Neural cell (in vitro differentiated cells): ENCODE data around the gene TMEM89. TPM values are rescaled to one million over a fixed set of nuclear protein-coding genes. Genes with fewer than 3 reads are reported as not detected.

ENCODE experiments used
- H2AFZ ChIP-seq: fragments of 200-600, 300-800 bp; sonication (generic), shearing (Covaris generic); 2 replicates; pipeline ENCODE4 v1.6.0; 2014; ENCODE audit warnings: low read depth, mild to moderate bottlenecking, antibody characterized with exemption, low read length, moderate library complexity
- H3F3A ChIP-seq: fragments of 200-600 bp; shearing (Covaris generic); 2 replicates; pipeline ENCODE4 v1.6.1; 2016; ENCODE audit warnings: mild to moderate bottlenecking, moderate library complexity, mixed read lengths, antibody characterized with exemption, low read length; ENCODE audit not compliant: insufficient read depth, poor library complexity, severe bottlenecking
- H3K27ac ChIP-seq: fragments of 200-600, 300-800 bp; sonication (generic), shearing (Covaris generic); 2 replicates; pipeline ENCODE4 v1.5.1; 2014; ENCODE audit warnings: mild to moderate bottlenecking, low read length, moderate library complexity
- H3K27me3 ChIP-seq: fragments of 300-800, 200-600 bp; sonication (generic), shearing (Covaris generic); 2 replicates; pipeline ENCODE4 v1.6.0; 2014; ENCODE audit warnings: mild to moderate bottlenecking, low read depth, low read length, moderate library complexity; ENCODE audit not compliant: insufficient read depth
- H3K36me3 ChIP-seq: fragments of 300-800, 200-600 bp; sonication (generic), shearing (Covaris generic); 2 replicates; pipeline ENCODE4 v1.5.1; 2014; ENCODE audit warnings: mild to moderate bottlenecking, antibody characterized with exemption, low read length, moderate library complexity; ENCODE audit not compliant: insufficient read depth
- H3K4me2 ChIP-seq: fragments of 300-800, 200-600 bp; sonication (generic), shearing (Covaris generic); 2 replicates; pipeline ENCODE4 v1.6.0; 2014; ENCODE audit warnings: mild to moderate bottlenecking, low read length
- H3K4me3 ChIP-seq: fragments of 300-800, 200-600 bp; sonication (generic), shearing (Covaris generic); 2 replicates; pipeline ENCODE4 v1.5.1; 2014; ENCODE audit warnings: mild to moderate bottlenecking, low read length, moderate library complexity
- H3K79me2 ChIP-seq: fragments of 200-600 bp; shearing (Covaris generic); replicated peaks from 2 replicates; pipeline ENCODE4 v1.6.0; 2014; ENCODE audit warnings: mild to moderate bottlenecking, low read length, moderate library complexity; ENCODE audit not compliant: insufficient read depth
- H3K9ac ChIP-seq: fragments of 300-800, 200-600 bp; sonication (generic), shearing (Covaris generic); 2 replicates; pipeline ENCODE4 v1.6.1; 2016; ENCODE audit warnings: mild to moderate bottlenecking, low read length, mixed read lengths
- H3K9me2 ChIP-seq: fragments of 200-600 bp; shearing (Covaris generic); 2 replicates; pipeline ENCODE4 v1.6.1; 2016; ENCODE audit warnings: mild to moderate bottlenecking, low read length, mixed read lengths; ENCODE audit not compliant: insufficient read depth
- H3K9me3 ChIP-seq: fragments of 200-600, 300-800 bp; sonication (generic), shearing (Covaris generic); 2 replicates; pipeline ENCODE4 v1.6.1; 2016; ENCODE audit warnings: mild to moderate bottlenecking, mixed run types, low read length, moderate library complexity, mixed read lengths
- H4K20me1 ChIP-seq: fragments of 200-600 bp; shearing (Covaris generic); 2 replicates; pipeline ENCODE4 v1.6.1; 2016; ENCODE audit warnings: mild to moderate bottlenecking, mixed run types; ENCODE audit not compliant: insufficient read depth
- CTCF ChIP-seq: fragments of 450-650 bp; IDR thresholded peaks from 2 replicates; pipeline ENCODE4 v1.5.1; 2014; ENCODE audit warnings: antibody characterized with exemption, mild to moderate bottlenecking, moderate library complexity; ENCODE audit not compliant: poor library complexity, severe bottlenecking
- EP300 ChIP-seq: fragments of 450-650 bp; conservative IDR thresholded peaks from 2 replicates; pipeline ENCODE4 v1.6.1; 2014; ENCODE audit warnings: antibody characterized with exemption, mild to moderate bottlenecking, moderate library complexity; ENCODE audit not compliant: poor library complexity, severe bottlenecking
- EZH2 ChIP-seq: fragments of 200-600, 300-800 bp; shearing (Covaris generic), sonication (generic); IDR thresholded peaks from 2 replicates; pipeline ENCODE4 v1.6.1; 2014; ENCODE audit warnings: antibody characterized with exemption, low read length, borderline replicate concordance, mild to moderate bottlenecking; ENCODE audit not compliant: insufficient read depth, poor library complexity, severe bottlenecking
- MXI1 ChIP-seq: fragments of 450-650 bp; conservative IDR thresholded peaks from 2 replicates; pipeline ENCODE4 v1.6.1; 2014; ENCODE audit warnings: antibody characterized with exemption, mild to moderate bottlenecking; ENCODE audit not compliant: poor library complexity, severe bottlenecking
- POLR2AphosphoS5 ChIP-seq: IDR thresholded peaks from 2 replicates; pipeline ENCODE4 v1.6.1; 2012
- RAD21 ChIP-seq: fragments of 450-650 bp; conservative IDR thresholded peaks from 2 replicates; pipeline ENCODE4 v1.6.1; 2014; ENCODE audit warnings: antibody characterized with exemption, mild to moderate bottlenecking, moderate library complexity
- REST ChIP-seq: IDR thresholded peaks from 2 replicates; pipeline ENCODE4 v1.6.1; 2012; ENCODE audit warnings: borderline replicate concordance
- SMC3 ChIP-seq: fragments of 450-650 bp; conservative IDR thresholded peaks from 2 replicates; pipeline ENCODE4 v1.6.1; 2014; ENCODE audit warnings: antibody characterized with exemption, mild to moderate bottlenecking, moderate library complexity; ENCODE audit not compliant: poor library complexity
- TAF1 ChIP-seq: IDR thresholded peaks from 2 replicates; pipeline ENCODE4 v1.6.1; 2012; ENCODE audit warnings: low read depth
- polyA plus RNA-seq: library from polyadenylated mRNA; depleted of rRNA; stranded (reverse); fragments of >200 nt; gene quantifications from 2 replicates; pipeline ENCODE4 v1.2.3, GENCODE V29; 2014

The TMEM89 gene
- polyA plus RNA-seq, 1 donor from 2014 or later, result 0.52 TPM

GRCh38 chr3:48575366-48575765 is 46.2 kb downstream of the TMEM89 start:
- Histone ChIP-seq H3K9me2 (no peaks in the 10 kb centered on the region), H4K20me1 (no peaks in the 10 kb centered on the region), H3K4me2 (no peak overlapping the region), H3K9me3 (no peaks in the 10 kb centered on the region), H3K27me3 (no peaks in the 10 kb centered on the region), H3K36me3 (no peaks in the 10 kb centered on the region), H3K79me2 (no peaks in the 10 kb centered on the region), H3K4me3 (no peak overlapping the region), H3F3A (no peaks in the 10 kb centered on the region), H2AFZ (no peak overlapping the region), H3K27ac (no peak overlapping the region), H3K9ac (no peak overlapping the region)
- TF ChIP-seq EZH2 (no peak), EP300 (no peak)

GRCh38 chr3:48573973-48574585 is 47.5 kb downstream of the TMEM89 start:
- Histone ChIP-seq H3K4me2 (no peak overlapping the region), H3K9me2 (no peaks in the 10 kb centered on the region), H3K27me3 (no peaks in the 10 kb centered on the region), H2AFZ (no peak overlapping the region), H3K4me3 (no peak overlapping the region), H4K20me1 (no peaks in the 10 kb centered on the region), H3F3A (no peaks in the 10 kb centered on the region), H3K27ac (no peak overlapping the region), H3K9ac (no peak overlapping the region), H3K79me2 (no peaks in the 10 kb centered on the region), H3K9me3 (no peaks in the 10 kb centered on the region), H3K36me3 (no peaks in the 10 kb centered on the region)
- TF ChIP-seq MXI1 (no peak), POLR2AphosphoS5 (no peak), EP300 (no peak), TAF1 (no peak), SMC3 (no peak), REST (no peak), CTCF (no peak), RAD21 (no peak), EZH2 (no peak)
